Activated effector memory CD4-positive, alpha-beta T cell treated with Interleukin-2 at 50 U/mL for 16 hours (primary cell): Measurements from ENCODE around the gene DGKD.

ENCODE experiments used
- DNase-seq: peaks from one replicate; pipeline ENCODE4 v3.0.0-alpha.2; 2020

The DGKD gene

GRCh38 chr2:233462826-233463470 lies 108.7 kb downstream of the DGKD start:
- DNase-seq, result no peak

DNA sequence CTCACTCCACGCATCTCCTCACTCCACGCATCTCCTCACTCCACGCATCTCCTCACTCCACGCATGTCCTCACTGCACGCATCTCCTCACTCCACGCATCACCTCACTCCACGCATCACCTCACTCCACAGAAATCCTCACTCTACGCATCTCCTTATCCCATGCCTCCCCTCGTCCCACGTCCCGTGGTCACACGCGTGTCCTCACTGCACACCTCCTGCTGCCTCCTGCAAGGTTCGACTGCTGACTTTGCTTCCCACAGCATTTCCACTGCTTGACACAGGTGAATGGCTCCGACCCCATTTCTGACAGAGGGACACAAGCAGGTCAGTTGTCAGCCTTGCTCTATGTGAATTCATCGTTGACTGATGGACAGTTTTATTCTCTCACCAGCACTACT lies 109.3 kb downstream of the DGKD start:
- DNase-seq, result no peak

DNA sequence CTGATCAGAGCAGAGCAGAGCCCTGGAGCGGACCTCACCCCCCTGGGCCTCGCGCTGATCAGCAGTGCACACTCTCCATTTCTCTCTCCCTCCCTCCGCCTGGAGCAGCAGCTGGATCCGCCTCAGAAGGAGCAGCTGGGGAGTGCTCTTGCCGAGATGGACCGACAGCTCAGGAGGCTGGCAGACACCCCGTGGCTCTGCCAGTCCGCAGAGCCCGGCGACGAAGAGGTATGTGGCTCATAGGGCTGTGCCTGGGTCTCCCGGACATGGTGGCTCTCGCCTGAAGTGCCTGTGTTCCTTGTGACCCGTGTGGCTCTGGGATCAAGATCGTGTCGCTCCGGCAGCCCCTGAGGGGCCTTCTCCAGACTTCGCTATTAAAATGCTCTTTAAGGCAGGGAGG lies 109.8 kb downstream of the DGKD start:
- no peak for DNase-seq

DNA sequence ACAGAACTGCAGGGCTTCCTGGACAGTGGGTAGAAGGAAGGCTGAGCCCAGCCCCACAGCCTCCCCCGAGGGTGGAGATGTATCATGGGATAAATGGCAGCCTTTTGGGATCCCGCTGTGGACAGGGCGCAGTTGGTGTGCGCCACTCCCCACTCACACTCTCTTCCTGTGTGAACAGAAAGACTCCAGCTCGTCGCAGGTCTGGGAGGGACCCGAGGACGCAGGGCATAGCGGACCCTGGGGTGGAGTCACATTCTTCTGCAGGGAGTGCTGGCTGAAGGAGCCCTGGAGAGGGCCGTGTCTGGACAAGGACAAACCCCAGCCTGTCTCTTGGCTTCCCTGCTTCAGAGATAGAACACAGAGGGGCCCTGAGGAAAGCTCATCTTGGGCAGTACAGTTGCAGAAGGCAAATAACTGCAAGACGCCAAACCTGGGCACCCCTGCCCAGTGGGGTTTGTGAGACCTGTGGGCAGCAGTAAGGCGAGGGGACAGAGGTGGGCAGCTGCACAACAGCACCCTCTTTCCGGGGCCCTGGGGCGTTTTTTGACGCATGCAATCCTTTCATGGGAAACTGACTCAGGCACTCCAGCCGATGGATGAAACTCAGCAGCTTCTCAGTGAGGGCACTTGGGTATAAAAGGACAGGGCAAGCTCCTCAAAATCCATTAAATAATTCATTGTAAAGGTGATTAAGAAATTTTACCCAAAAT lies 110.4 kb downstream of the DGKD start:
- no peak for DNase-seq

- DNase-seq, result no peak
Measured at GRCh38 chr2:233466991-233467603, 112.8 kb downstream of the DGKD start.

GRCh38 chr2:233468047-233468740 lies 113.9 kb downstream of the DGKD start:
- DNase-seq, result no peak

GRCh38 chr2:233468741-233469110 lies 114.4 kb downstream of the DGKD start:
- no peak for DNase-seq

GRCh38 chr2:233469261-233470010 lies 115.1 kb downstream of the DGKD start:
- no peak for DNase-seq

DNA sequence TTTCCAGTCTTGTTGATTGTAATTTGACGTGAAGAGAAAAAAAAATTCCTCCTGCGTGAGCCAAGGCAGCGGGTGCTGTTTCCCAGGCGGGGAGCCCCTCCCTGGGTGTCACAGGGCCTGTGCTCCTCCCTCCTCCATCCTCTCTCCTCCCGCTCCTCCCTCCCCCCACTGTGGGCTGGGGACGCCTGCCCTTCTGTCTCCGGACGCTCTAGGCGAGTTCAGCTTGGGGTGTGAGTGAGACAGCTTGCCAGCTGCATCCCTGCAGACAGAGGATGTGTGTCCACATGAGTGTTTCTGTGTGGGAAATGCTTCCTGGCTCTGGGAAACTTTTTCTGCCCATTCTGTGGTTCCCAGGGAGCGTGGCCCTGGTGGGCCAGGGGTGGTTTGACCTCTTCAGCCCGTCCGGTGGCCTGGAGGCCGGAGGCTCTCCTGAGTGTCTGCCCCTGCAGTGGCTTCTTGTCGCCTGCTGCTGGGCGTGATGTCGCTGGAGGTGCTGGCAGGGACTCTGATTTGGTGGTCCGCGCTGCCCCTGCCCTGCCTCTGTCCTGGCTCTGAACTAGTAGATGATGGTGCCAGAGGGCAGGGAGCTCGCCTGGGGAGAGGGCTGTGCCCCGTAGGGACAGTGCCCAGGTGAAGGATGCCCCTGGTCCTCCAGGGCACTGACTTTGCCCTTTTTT lies 115.9 kb downstream of the DGKD start:
- DNase-seq, result no peak

DNA sequence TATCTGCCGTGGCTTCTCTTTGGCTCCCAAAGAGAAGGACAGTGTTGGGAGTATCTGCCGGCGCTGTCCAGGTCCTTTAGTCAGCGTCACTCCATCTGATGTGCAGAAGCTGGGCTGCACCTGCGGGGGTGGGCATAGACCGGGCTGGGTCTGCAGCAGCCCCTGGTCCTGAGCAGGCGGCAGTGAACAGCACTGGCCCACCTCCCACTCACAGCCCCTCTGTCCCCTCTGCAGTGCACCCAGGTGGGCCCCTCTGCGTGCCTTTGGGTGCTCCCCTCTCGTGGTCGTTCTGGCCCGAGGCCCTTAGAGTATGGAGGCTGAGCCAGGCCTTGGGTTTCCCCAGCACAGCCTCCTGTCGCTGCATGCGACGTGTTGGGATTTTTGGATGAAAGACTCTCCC lies 116.5 kb downstream of the DGKD start:
- DNase-seq, result no peak

DNA sequence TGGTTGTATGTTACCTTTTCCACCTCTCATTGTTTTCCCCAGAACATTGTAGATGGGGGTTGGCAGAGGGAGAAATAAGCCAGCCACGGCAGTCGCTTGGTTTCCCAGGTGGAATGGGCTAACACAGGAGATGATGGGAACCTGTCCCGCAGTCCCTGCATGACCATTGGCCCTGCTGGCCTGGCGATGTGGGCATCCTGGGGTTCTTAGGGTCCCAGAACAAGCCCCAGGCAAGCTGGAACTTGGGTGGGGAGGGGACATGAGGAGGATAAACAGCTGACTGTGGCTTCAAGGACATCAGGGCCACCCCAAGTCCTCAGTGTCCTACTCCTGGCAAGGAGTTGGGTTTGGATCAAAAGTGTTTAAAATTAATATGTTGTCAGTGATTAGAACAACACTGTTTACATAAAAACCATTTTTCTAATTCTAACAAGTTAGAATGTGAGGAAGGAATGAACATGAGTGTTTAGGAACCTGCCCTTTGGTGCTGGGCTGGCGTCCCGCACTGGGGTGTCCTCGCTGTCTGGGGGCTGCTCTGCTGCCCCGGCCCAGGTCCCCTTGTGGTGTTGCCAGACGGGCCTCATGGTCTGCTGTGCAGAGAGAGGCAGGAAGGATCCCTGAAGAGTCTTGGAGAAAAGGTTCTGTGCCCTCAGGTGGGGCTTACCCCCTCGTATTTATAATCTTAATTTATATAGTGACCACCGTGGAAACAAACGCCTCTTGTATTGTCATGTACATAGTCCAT lies 117.2 kb downstream of the DGKD start:
- DNase-seq, result no peak

- DNase-seq, result no peak
Measured at GRCh38 chr2:233473386-233473791, 119.1 kb downstream of the DGKD start.

DNA sequence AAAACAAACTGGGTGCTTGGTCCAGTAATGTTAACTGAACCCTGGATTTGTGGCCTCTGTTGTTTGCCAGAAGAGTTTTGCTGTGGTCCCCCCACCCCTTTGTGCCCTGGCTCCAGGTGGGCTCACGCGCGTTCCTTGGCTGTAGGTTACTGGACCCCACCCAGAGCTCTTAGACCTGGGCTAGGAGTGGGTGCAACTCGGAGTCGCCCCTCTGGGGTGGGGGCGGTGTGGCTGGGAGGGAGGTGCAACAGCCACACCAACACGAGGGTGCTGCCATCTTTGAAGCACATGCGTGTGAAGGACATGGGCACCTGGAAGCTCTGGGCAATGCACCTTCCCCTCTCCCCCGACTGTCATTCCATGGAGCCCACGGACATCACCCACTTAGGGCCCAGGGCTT lies 119.6 kb downstream of the DGKD start:
- no peak for DNase-seq

DNA sequence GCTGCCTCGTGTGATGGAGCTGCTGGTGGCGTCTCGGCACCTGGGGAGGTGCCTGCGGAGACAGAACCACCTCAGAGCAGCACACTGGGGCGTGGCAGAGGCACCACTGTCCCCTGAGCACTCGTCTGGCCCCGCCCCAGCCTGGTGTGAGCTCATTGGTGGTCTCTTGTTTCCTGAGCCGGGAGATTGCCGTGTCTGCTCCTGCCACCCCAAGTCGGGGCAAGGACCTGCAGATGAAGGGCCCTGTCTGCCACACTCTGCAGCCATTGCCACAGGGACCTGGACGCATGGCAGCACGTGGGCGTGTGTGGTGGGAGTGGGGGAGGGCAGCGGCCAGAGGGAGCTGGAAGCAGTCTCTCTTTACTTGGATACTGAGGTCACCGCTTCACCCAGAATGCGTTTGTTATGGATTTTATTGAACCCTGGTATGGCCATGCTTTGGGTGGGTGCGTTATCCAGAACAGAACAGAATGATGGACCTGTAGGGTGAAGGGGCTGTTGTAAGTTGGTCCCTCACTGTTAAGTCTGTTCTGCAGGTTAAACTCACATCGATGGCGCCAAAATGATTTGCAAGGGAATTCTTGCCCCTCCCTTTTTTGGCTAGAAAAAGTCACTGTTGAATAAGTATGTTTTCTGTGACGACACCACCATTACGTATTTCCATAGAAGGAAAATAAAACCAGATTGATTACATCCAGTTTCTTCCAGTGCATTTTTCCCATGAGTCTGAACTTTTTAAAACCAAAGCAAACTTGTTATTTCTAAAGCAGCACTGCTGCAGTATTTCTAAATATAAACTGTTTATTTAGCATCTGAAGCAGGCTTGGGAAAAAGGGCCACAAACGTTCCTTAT lies 120.2 kb downstream of the DGKD start:
- no peak for DNase-seq

GRCh38 chr2:233476063-233476410 lies 121.7 kb downstream of the DGKD start:
- no peak for DNase-seq

DNA sequence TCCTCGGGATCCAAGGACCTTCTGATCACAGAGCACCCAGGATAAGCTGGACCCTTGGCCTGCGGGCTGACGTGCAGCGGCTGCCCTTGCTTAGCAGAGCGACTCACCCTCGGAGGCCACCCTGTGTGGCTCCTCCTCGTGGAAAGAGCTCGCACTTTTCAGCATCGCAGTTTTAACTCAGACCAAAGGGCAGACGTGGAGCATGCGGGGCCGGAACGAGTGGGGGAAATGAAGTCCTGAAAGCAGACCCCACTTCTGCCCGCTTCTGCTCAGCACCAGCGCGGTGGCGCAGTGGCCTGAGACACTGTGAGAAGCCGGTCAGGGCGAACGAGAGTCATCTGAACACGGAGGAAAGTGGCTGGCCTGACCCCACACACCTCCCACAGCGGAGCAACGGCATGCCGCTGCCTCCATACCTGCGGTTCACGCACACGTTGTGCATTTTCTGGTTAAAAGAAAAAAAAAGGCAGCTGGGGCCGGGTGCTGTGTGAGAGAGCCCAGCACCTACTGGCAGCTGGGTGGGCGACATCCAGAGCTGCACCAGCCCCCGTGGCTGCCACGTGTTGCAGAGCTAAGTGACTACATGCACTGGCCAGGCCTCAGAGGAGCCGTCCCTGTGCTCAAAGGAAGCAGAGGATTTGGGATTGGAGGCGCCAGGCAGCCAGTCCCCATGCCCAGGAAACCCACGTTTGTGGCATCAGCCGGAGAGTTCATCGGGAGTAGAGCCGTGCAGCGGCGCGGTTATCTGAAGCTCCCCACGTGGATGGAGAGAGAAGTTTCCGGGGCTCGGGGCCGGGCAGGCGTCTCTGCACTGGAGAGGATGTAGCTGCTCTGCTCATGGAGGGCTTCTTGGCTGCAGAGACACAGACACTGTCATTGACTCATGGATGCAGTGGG lies 122.6 kb downstream of the DGKD start:
- DNase-seq, result no peak

DNA sequence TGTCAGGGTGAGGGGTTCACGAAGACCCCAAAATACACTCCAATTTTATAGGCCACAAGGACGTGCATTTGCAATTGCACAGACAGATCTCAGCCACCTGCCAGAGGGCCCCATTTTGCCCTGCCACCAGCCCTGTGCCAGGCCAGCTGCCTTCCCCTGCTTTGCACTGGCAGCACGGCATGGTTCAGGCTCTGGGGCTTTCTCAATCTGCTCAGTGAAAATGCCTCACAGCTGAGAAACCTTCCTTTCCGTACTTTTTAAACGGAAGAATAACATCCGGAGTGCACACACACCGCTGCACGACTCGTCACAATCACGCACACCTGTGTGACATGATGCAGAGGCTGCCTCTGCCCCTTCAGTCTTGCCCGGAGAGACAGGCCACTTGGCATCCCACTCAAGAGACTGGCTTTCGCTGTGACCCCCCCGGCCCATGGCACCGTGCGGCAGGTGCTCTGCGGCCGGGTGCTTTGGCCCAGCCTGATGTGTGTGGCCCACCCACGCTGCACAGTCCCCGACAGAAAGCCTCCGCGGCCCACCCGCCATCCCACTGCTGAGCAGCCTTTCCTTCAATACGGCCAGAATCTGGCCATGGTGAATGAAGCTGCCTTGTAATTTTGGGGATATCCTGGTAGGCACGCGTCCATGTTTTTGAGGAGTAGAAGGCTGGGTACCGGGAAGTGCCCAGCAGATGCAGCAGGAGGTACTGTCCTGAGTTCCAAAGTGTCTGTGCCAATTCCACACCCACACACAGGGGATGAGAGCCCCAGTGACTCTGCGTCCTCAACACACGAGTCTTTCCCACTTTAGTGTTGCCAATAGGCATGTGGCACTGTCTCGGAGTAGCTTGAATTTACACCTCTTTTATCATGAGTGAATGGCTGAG lies 123.5 kb downstream of the DGKD start:
- no peak for DNase-seq

DNA sequence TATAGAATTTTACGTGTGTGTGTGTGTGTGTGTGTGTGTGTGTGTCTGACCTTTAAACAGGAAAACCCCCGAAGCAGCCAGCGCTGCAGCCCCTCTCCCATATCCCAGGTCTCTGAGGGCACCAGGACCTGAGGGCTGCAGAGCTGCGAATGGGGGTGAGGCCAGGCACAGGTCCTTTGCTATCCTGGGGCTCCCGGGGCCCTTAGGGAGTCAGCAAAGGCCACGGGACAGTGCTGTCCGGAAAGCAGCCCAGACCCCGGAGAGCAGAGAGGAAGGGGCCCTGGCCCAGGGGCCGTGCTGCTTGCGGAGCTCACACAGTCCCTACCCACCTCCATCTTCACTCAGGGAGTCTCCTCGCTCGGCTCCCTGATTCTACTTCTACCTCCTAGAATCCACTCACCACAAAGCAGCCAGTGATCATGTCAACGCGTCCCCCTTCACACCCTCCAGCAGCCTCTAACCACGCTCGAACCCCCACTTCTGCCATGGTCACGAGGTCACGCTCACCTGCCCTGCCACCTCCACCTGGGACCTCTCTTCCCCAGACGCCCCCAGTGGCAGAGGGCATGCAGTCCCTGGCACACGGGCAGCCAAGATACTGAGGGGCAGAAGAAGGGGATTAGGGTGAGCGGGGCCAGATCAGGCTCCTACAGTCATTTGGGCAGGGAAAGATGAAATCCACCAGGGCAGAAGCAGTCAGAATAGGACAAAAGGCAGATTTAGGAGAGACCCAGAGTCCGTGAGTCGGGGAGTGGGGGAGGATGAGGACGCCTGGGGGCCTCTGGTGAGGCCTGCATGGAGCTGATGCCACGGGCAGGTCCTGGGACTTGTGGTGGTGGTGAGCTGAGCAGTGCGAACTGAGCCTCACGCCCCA lies 125.6 kb downstream of the DGKD start:
- DNase-seq, result no peak
